ENCODE data around the gene MINDY4. TPM values are rescaled to one million over a fixed set of nuclear protein-coding genes. Genes with fewer than 3 reads are reported as not detected.

The MINDY4 gene
- total and polyA plus RNA-seq, 2 donors (not counting 1 experiment from before 2014, with no cell fraction given): 0.12 to 1.1 TPM

- Histone ChIP-seq H4K20me1 (ENCODE audit: control insufficient read depth, insufficient read depth, low read length, poor library complexity, severe bottlenecking) (no peaks in the 10 kb centered on the region), H3K36me3 (replicated peaks in 1 of 2; ENCODE audit: control extremely low read depth in 1 of 2, control insufficient read depth in 1 of 2, extremely low read depth in 1 of 2, insufficient read depth in 2 of 2, low read length in 1 of 2) (no peaks in the 10 kb centered on the region), H3K9me3 (ENCODE audit: control extremely low read depth in 1 of 3, control insufficient read depth in 2 of 3, insufficient read depth in 1 of 3, low read length in 2 of 3) (no peaks in the 10 kb centered on the region), H3K4me3 (ENCODE audit: control extremely low read depth in 1 of 5, extremely low read depth in 1 of 5, insufficient read depth in 1 of 5, low read depth in 2 of 5, low read length in 4 of 5) (no peak overlapping the region), H3K79me2 (ENCODE audit: control insufficient read depth, insufficient read depth, low read length) (no peaks in the 10 kb centered on the region), H3K4me2 (replicated peaks; ENCODE audit: low read depth, low read length, poor library complexity, severe bottlenecking) (no peak overlapping the region), H3K9ac (ENCODE audit: low read length) (no peak overlapping the region), H2AFZ (ENCODE audit: insufficient read depth, low read depth, low read length, poor library complexity, severe bottlenecking) (no peak overlapping the region), H3K27me3 (replicated peaks in 1 of 4; ENCODE audit: control extremely low read depth in 1 of 4, control insufficient read depth in 3 of 4, insufficient read depth in 4 of 4, low read length in 3 of 4) (no peaks in the 10 kb centered on the region), H3K27ac (ENCODE audit: low read length in 2 of 2) (no peak overlapping the region), H3K4me1 (ENCODE audit: control insufficient read depth in 2 of 2, insufficient read depth in 2 of 2, low read length in 2 of 2) (no peaks in the 10 kb centered on the region)
- ATAC-seq (ENCODE audit: low read depth) (no peak), DNase-seq (no peak)
- no peak overlapping the region for H3K27ac Mint-ChIP-seq
- H3K9me3 Mint-ChIP-seq (ENCODE audit: insufficient read depth): no peaks in the 10 kb centered on the region
- TF ChIP-seq, protein P1, sequence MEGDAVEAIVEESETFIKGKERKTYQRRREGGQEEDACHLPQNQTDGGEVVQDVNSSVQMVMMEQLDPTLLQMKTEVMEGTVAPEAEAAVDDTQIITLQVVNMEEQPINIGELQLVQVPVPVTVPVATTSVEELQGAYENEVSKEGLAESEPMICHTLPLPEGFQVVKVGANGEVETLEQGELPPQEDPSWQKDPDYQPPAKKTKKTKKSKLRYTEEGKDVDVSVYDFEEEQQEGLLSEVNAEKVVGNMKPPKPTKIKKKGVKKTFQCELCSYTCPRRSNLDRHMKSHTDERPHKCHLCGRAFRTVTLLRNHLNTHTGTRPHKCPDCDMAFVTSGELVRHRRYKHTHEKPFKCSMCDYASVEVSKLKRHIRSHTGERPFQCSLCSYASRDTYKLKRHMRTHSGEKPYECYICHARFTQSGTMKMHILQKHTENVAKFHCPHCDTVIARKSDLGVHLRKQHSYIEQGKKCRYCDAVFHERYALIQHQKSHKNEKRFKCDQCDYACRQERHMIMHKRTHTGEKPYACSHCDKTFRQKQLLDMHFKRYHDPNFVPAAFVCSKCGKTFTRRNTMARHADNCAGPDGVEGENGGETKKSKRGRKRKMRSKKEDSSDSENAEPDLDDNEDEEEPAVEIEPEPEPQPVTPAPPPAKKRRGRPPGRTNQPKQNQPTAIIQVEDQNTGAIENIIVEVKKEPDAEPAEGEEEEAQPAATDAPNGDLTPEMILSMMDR (IDR thresholded peaks at IDR 0.05): no peak
- TF ChIP-seq EZH2 (IDR thresholded peaks at IDR 0.05; ENCODE audit: borderline replicate concordance, insufficient read depth, low read depth, low read length, poor library complexity, severe bottlenecking): no peak
- ChIA-PET POLR2A (no interaction called here), CTCF (no interaction called here)
- intact Hi-C loops (cut with micrococcal nuclease): no loop called here
- no peaks in the 10 kb centered on the region for H3K27me3 Mint-ChIP-seq
- no peak overlapping the region for H3K4me3 Mint-ChIP-seq
- 92% methylated on average over 11 of the region's 14 CpGs for WGBS (ENCODE audit: insufficient coverage)
- H3K4me1 Mint-ChIP-seq: no peaks in the 10 kb centered on the region
Observed at GRCh38 chr7:30879139-30880124, 108.2 kb downstream of the MINDY4 start.

DNA sequence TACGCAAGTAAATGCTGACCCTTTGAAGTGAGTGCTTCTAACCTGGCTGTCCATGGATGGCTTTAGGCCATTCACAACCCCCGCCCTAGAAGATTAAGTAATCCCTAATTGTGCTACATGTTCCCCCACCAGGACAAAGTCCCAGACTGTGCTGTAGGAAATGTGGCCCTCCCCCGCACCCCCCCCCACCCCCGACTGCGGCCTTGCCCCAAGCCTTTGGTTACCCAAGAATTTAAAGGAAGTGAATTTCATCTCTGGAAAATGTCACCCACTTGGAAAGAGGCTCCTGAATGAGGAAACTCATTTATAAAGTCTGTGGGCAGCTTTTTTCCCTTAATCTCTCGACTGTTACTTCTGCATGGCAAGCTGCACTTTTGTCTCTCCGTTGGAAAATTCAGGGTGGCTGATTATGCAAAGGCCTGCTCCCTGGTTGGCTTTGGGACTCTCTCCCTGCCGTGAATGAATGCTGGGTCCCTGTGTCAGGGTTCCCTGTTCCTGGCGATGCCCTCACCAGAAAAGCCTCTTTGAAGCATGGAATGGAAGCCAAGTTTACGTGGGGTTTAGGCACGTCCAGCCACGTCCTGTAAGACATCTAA, 109.0 kb downstream of the MINDY4 start:
- Histone ChIP-seq H3K9ac (ENCODE audit: low read length) (no peak overlapping the region), H3K9me3 (ENCODE audit: control extremely low read depth in 1 of 3, control insufficient read depth in 2 of 3, insufficient read depth in 1 of 3, low read length in 2 of 3) (no peaks in the 10 kb centered on the region), H3K27me3 (replicated peaks in 1 of 4; ENCODE audit: control extremely low read depth in 1 of 4, control insufficient read depth in 3 of 4, insufficient read depth in 4 of 4, low read length in 3 of 4) (no peaks in the 10 kb centered on the region), H3K4me3 (ENCODE audit: control extremely low read depth in 1 of 5, extremely low read depth in 1 of 5, insufficient read depth in 1 of 5, low read depth in 2 of 5, low read length in 4 of 5) (no peak overlapping the region), H2AFZ (ENCODE audit: insufficient read depth, low read depth, low read length, poor library complexity, severe bottlenecking) (no peak overlapping the region), H3K79me2 (ENCODE audit: control insufficient read depth, insufficient read depth, low read length) (no peaks in the 10 kb centered on the region), H3K27ac (ENCODE audit: low read length in 2 of 2) (no peak overlapping the region), H3K4me1 (ENCODE audit: control insufficient read depth in 2 of 2, insufficient read depth in 2 of 2, low read length in 2 of 2) (no peaks in the 10 kb centered on the region), H3K36me3 (replicated peaks in 1 of 2; ENCODE audit: control extremely low read depth in 1 of 2, control insufficient read depth in 1 of 2, extremely low read depth in 1 of 2, insufficient read depth in 2 of 2, low read length in 1 of 2) (no peaks in the 10 kb centered on the region), H3K4me2 (replicated peaks; ENCODE audit: low read depth, low read length, poor library complexity, severe bottlenecking) (no peak overlapping the region), H4K20me1 (ENCODE audit: control insufficient read depth, insufficient read depth, low read length, poor library complexity, severe bottlenecking) (no peaks in the 10 kb centered on the region)
- POLR2A ChIA-PET: no interaction called here
- no peak for ATAC-seq (ENCODE audit: low read depth)
- intact Hi-C loops (cut with micrococcal nuclease): no loop called here
- WGBS (ENCODE audit: insufficient coverage): 60% methylated on average over 5 of the region's 12 CpGs
- CTCF ChIA-PET: no interaction called here
- Mint-ChIP-seq H3K9me3 (ENCODE audit: insufficient read depth) (no peaks in the 10 kb centered on the region), H3K4me3 (no peak overlapping the region), H3K4me1 (no peaks in the 10 kb centered on the region), H3K27ac (no peak overlapping the region), H3K27me3 (no peaks in the 10 kb centered on the region)
- no peak for TF ChIP-seq EZH2 (IDR thresholded peaks at IDR 0.05; ENCODE audit: borderline replicate concordance, insufficient read depth, low read depth, low read length, poor library complexity, severe bottlenecking)
- TF ChIP-seq, protein P1 (IDR thresholded peaks at IDR 0.05): no peak
- no peak for DNase-seq
